HG03066 (cell line): ENCODE measurements around the gene DGKH.
"Not testable (repeated sequence)": the region's sequence is repeated elsewhere in the genome, so short reads cannot be mapped to it uniquely, and the experiment has no call there.

Experiments used
- ATAC-seq: cut with Tn5 transposase; IDR thresholded peaks from one replicate; pipeline ENCODE4 v1.9.1; 2021; ENCODE audit warnings: low read depth; ENCODE audit not compliant: unreplicated experiment

The DGKH gene

DNA sequence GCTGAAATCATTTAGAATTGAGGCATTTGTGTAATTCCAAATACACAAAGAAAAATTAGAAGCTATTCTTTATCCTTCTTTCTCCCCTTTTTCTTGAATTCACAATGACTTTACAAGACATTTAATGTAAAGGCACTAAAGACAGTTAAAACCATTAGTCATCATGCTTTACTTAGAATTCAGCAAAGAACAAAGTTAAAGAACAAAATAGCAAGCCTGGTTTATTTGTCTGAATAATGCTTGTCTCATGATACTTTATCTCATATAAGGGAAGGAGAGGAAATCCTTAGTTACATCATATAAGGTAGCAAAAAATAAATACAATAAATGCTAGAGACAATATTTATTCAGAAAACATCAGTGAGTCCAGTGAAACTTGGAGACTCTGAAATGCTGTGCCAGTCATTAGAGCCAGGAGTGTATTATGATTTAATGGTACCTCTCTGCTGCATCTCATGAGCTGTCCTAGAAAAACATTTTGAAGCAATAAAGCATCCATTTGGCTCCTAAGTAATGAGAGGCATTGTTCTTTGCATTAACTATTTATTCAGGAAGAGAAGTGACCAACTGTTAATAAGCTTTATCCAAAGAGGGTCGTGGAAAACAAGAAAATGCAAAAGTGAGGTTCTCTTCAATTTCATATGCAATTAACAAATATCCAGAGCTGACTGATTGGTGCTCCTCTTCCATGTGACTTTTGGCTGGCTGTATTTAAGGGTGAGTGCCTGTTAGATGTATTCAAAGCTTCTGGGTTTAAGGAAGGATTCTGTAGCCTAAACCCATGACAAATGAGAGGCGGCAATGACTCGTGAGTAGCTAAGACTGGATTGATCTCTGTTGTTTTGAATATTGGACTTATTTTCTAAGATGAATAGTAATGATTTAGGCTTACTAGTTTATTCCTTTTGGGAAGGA, 105.0 kb downstream of the DGKH start:
- ATAC-seq = no peak

DNA sequence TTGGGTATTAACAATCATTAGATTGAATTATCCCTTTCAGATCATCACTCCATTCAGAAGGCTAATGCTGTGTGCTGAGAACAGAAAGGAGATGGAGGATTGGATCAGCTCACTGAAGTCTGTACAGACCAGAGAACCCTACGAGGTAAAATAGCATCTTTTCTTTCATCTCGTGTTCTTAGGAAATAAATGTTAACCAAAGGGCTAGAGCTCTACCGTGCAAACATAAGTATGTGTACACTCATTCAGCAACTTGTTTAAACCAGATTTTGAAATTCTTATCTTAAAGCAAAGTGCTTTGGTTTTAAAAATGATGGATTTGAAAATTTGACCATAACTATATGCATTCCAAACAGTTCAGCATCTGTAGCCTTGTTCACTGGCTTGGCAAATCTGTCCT, 106.8 kb downstream of the DGKH start:
- no peak for ATAC-seq

DNA sequence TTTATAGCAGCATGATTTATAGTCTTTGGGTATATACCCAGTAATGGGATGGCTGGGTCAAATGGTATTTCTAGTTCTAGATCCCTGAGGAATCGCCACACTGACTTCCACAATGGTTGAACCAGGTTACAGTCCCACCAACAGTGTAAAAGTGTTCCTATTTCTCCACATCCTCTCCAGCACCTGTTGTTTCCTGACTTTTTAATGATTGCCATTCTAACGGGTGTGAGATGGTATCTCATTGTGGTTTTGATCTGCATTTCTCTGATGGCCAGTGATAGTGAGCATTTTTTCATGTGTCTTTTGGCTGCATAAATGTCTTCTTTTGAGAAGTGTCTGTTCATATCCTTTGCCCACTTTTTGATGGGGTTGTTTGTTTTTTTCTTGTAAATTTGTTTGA, 114.9 kb downstream of the DGKH start:
- not testable (repeated sequence) for ATAC-seq

DNA sequence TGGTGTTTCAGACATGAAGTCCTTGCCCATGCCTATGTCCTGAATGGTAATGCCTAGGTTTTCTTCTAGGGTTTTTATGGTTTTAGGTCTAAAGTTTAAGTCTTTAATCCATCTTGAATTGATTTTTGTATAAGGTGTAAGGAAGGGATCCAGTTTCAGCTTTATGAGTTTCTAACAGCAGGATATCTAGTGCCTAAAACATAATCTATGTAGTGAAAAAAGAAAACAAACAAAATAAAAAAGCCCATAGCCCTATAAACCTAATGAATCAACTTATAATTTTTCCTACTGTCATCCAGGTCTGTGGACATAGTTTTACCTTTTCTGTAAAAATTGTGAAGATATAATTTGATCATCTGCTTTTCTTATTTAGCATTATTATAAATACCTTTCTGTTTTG, 115.5 kb downstream of the DGKH start:
- not testable (repeated sequence) for ATAC-seq

DNA sequence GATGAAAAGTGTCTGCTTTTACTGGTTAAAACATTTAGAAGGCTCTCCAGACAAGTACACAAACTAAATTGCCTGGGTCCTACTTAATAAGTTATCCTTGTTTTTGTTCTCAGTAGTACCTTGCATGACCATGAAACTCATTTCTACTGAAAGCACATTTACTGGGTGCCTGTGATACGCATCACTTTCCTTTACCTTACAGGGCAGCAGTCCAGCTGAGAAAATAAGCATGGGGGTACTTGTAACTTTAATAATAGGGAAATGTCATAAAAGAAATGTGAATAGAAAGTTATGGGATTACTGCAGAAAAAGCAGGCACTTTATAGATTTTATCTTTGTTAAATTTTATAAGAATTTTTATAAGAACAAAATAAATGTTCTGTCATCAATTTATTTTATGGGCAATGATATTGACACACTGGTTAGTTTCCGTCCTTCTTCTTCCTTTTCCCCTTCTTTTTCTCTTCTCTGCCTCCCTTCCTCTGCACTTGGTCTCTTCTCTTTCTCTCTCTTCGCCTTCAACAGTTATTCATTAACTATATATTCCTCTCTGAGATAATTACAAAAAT, 116.2 kb downstream of the DGKH start:
- no peak for ATAC-seq

DNA sequence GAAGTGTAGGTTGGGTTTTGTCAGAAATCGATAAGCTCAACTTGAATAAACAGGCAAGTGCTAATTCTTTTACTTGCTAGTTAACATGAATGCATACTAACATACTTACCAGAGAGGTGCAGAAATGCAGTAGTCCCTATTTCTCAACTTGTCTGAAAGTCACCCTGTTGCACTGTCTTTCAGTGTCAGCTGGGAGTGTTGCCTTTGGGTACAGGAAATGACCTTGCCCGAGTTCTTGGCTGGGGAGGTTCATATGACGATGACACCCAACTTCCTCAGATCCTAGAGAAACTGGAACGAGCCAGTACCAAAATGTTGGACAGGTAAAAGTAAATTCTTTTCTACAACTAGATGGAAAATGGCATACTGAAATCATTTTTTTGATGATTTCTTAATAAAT, 120.0 kb downstream of the DGKH start:
- ATAC-seq = no peak

DNA sequence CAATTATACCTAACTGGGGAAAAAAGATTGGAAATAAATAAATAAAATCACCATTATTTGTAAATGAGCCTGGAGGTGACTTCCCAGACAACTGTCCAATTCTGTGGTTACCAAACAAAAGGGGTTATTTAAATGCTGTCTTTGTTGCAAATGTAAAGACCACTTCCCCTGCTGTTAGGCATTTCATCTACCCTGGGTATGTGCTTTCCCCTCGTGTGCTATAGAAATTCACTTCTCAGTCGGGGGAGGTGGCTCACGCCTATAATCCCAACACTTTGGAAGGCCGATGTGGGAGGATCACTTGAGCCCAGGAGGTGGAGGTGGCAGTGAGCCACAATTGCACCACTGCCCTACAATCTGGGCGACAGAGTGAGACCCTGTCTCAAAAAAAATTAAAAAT, 121.6 kb downstream of the DGKH start:
- no peak for ATAC-seq

DNA sequence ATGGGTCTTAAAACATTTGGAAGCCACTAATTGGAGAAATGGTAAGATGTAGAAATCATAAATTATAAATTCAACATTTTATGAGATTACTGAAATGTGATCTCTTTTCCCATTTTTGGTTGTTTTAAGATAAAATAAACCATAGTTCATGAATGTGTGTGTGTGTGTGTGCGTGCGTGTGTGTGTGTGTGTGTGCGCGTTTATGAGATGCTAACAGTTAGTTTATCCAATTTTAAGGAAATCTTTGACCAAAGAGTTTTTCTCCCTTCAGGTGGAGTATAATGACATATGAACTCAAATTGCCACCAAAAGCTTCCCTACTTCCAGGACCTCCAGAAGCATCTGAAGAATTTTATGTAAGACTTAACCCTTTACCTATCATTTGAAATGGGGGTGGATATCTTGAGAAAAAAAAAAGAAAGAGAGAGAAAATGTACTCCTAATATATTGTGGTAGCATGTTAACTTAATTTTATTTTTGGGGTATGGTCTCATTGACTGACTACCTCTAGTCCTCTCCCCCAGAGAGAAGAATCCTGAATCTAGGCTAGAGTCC, 125.4 kb downstream of the DGKH start:
- no peak for ATAC-seq

DNA sequence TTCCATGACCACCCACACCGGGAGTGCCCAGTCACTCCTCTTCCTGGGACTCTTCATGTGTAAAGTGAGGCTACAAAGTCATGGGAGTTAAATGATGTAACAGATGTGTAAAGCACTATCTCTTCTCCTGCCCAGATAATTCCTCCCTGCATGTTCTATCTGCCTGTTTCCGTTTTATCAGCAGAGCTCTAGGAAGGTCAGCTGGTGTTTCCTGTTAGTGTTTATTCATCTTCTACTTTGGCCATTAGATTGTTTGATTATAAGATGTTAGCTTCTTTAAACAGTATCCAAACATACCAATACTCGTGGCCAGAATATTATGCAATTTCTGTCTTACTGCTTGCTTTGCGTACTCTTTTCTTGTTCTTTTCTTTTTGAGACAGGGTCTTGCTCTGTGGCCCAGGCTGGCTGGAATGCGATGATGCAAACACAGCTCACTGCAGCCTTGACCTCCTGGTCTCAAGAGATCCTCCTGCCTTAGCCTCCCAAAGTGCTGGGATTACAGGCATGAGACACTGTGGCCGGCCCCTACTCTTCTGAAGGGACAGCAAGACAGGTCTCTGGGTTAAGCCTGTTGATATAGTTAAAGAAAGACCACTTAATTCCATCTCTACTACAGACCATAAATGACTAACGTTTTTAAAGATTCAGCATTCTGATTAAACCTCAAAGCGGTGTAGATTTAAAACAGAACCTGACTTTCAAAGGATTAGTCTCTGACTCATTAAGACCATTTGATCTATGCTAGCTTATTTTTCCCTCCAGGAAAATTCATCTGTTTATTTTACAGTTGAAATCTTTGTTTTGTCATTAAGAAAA, 126.1 kb downstream of the DGKH start:
- ATAC-seq = no peak

DNA sequence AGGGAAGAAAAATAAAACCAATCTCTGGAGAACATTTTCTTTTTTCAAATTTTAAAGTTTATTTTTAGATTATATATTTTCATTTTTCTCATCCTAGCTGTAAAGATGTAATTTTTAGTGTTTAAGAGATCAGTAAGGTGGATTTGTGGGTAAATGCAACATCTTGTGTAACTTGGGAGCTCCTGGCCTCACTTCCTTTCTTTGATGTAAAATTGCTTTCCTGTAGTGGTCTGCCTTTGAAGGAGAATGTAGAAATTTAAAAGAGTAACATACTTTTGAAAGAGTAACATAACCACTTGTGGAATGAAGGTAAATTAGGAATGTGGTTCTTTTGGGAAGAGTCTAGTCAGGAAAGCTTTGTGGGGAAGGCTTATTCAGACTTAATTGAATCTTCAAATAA, 127.8 kb downstream of the DGKH start:
- ATAC-seq = no peak

DNA sequence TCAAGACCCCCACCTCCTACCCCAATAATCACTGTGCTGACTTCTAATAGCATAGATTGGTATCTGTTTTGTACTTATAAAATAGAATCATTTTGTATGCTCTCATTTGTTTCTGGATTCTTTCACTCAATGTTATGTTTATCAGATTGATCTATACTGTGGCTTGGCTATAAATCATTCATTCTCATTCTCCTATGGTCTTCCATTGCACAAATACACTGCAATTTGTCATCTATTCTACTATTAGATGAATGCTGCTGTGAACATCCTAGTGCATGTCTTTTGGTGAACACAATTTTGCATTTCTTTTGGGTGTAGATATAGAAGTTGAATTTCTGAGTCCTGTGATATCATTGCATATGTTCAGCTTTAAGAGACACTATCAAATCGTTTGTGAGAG, 128.7 kb downstream of the DGKH start:
- ATAC-seq = no peak

DNA sequence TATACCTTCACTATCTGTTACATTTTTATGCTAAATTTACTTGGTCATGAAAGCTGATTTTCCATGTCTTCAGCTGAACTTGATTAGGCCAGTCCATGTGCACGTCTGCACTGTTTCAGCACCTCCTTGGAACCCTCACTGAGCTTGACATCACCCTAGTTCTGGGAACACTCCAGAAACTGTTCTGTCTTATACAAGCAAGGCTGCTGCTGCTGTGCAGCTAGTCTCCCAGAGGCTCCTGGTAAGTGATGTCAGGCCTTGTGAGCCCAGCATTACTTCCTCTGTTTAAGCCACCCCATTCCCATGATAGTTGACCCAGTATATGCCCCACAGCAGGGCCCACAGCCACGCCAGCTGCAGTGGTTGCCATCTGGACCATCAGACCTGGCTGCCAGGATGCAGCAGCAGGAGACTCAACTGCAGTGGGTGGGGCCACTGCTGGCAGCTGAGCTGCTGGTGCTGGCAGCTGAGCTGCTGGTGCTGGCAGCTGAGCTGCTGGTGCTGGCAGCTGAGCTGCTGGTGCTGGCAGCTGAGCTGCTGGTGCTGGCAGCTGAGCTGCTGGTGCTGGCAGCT, 133.0 kb downstream of the DGKH start:
- no peak for ATAC-seq

DNA sequence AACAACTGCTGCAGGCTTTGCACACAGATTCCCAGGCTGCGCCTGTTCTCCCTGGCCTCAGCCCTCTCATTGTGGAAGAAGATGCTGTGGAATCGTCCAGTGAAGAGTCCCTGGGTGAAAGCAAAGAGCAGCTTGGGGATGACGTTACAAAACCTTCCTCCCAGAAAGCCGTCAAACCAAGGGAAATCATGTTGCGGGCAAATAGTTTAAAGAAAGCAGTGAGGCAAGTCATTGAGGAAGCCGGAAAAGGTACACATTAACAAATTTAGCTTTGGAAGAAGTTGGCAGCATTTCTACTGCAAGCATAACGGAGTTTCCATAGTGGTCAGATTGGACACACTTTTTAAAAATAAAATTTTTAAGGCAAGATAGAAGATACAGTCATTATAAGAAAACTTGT, 140.6 kb downstream of the DGKH start:
- no peak for ATAC-seq

DNA sequence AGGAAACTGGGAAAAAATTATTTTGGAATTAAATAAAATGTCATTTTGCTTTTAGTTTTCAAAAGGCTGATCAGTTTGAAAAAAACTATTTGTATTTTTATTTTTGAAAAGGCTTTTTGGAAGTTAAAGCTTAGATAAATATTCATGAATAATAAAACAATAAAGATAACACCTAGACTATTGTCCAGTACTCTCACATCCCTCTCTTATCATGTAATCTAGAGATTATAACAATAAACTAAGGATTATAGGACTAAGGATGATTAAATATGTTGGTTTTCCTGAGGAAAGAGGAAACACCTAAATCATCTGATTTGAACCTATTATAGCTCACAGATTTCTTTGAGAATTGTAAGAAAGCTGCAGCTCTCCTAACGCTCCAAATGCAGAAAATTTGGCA, 142.1 kb downstream of the DGKH start:
- no peak for ATAC-seq

DNA sequence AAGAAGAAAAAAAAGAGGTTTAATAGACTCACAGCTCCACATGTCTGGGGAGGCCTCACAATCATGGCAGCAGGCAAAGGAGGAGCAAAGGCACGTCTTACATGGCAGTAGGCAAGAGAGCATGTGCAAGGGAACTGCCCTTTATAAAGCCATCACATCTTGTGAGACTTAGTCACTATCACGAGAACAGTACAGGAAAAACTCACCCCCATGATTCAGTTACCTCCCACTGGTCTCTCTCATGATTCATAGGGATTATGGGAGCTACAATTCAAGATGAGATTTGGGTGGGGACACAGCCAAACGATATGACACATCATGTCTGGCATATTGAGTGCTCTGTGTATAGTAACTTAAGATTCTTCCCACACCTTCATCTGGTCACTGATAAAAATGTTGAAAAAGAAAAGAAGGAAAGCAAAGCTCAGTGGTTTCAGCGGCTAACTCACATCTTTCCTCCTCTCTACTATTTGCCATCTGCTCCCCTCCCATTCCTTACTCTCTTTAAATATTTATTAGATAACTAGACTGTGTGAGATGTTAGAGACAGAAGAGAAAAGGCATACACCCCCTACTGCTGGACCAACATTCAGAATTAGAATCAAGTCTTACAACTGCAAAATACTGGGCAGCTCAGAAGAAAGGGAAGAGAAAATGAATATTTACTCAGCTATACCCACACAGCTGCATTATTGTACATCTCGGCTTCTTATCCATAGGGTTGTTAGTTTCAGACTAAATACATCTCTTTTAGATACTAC, 163.4 kb downstream of the DGKH start:
- no peak for ATAC-seq

DNA sequence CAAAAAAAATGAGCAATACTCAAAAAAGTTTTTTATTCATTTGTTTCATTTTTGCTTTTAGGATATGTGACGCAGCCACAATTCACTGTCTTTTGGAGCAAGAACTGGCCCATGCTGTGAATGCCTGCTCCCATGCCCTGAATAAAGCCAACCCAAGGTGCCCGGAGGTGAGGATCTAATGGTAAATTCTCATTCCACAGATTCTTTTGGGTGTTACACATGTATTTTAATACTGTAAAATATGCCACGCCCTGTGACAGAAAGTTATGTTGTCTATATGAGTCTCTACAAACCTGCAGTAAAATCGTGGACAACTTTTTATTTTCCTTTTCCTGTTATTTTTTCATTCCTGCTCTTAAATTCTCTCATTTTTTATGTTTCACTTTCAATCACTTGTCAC, 166.0 kb downstream of the DGKH start:
- no peak for ATAC-seq

DNA sequence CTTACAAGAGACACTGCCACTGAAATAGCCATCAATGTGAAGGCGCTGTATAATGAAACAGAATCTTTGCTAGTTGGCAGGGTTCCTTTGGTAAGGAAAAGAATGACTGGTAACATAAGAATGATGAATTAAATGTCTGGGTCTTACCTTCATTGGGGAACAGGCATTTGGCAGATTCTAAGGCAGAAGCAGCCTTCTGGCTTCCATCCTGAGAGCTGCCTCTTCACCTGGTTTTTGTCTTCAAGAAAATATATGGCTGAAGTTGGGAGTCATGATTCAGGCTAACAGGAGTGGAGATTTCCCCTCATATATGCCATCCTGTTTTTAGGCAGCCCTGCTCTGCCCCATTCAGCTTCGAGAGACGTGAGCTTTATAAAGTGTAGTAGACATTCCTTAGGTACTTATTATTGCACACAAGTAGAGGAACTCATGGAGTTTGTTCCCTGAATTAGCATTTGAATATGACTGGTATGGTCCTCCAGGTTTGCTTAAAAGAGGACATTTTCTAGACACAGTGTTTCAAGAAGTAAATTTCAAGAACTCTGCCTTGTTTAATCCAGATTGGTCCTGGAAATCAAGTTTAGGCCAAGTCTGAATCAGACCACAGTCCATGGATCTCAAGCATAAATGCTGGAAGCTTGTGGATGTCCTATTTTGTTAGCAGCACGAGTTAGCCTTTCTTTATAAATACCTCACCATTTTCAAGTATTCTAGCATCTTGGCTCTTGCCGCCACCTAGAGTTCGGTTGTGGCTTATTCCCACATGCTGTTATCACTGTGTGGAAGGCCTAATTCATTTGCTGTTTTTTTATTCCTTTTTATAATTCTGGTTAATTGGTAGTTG, 167.4 kb downstream of the DGKH start:
- no peak for ATAC-seq

DNA sequence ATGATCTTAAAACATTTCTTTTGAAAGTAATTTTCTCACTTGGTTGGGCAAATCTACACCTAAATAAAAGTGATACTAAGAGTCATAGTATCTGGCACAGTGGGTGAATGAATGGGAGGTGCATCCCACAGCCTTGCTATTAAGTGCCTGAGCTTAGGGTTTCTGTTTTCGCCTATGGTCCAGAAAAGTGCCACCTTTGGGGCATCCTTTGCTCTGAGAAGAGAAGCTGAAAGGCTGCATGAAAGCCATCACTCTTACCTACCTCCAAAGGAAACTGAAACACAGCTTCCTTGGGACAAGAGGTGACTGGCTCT, 167.9 kb downstream of the DGKH start:
- ATAC-seq = no peak

DNA sequence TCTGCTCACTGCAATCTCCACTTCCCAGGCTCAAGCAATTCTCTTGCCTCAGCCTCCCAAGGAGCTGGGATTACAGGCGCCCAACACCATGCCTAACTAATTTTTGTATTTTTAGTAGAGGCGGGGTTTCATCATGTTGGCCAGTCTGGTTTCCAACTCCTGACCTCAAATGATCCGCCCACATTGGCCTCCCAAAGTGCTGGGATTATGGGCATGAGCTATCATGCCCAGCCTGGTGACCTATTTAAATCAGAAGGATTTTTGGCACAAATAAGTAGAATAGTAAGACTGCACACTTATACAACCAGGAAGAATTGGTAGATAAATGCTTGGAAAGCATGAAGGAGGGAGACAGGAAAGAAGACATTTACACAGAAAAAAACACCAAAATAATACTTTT, 170.1 kb downstream of the DGKH start:
- no peak for ATAC-seq
